ENCODE measurements around the gene CACNA1C. TPM values are rescaled to one million over a fixed set of nuclear protein-coding genes. Genes with fewer than 3 reads are reported as not detected.

The CACNA1C gene
- total RNA-seq, 2 experiments from 2014 or later, result 0.69 to 1.4 TPM

DNA sequence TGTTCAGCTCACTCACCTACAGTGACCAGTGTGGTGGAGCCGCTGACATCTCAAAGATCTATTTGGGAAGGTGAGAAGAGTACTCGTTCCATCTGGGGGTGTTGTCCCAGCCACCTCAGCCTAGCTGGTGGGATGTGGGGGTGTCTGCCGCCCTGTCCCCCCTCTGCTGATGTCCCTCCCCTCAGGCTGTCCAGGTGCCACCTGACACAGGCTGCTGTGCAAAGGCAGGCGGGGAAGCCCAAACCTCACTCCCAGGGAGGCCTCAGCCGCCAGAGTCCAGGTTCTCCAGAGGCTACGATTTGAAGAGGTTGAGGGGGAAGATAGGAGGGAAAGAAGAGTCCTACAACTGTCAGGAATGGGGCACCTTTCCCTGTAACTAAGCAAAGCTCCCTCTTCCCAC lies 690.7 kb downstream of the CACNA1C start:
- Histone ChIP-seq H3K9me3 (ENCODE audit: low read length) (no peaks in the 10 kb centered on the region), H3K27ac (ENCODE audit: low read depth, low read length, poor library complexity, severe bottlenecking) (no peak overlapping the region), H3K79me2 (ENCODE audit: insufficient read depth, low read depth, low read length) (no peaks in the 10 kb centered on the region), H3K4me1 (ENCODE audit: insufficient read depth, low read length, poor library complexity, severe bottlenecking) (no peaks in the 10 kb centered on the region), H4K20me1 (ENCODE audit: insufficient read depth, low read length) (no peaks in the 10 kb centered on the region), H2AFZ (ENCODE audit: low read length) (no peak overlapping the region), H3K36me3 (ENCODE audit: insufficient read depth, low read length) (no peaks in the 10 kb centered on the region), H3K4me2 (ENCODE audit: low read length) (no peak overlapping the region), H3K9me2 (ENCODE audit: insufficient read depth, low read length) (no peaks in the 10 kb centered on the region), H3K4me3 (ENCODE audit: low read depth, low read length, poor library complexity, severe bottlenecking) (no peak overlapping the region)
- no peak for DNase-seq (ENCODE audit: low spot score)
- no peak for TF ChIP-seq EZH2phosphoT487 (IDR thresholded peaks at IDR 0.05; ENCODE audit: borderline replicate concordance, low read depth, low read length)
- TF ChIP-seq, protein P1, sequence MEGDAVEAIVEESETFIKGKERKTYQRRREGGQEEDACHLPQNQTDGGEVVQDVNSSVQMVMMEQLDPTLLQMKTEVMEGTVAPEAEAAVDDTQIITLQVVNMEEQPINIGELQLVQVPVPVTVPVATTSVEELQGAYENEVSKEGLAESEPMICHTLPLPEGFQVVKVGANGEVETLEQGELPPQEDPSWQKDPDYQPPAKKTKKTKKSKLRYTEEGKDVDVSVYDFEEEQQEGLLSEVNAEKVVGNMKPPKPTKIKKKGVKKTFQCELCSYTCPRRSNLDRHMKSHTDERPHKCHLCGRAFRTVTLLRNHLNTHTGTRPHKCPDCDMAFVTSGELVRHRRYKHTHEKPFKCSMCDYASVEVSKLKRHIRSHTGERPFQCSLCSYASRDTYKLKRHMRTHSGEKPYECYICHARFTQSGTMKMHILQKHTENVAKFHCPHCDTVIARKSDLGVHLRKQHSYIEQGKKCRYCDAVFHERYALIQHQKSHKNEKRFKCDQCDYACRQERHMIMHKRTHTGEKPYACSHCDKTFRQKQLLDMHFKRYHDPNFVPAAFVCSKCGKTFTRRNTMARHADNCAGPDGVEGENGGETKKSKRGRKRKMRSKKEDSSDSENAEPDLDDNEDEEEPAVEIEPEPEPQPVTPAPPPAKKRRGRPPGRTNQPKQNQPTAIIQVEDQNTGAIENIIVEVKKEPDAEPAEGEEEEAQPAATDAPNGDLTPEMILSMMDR (conservative IDR thresholded peaks at IDR 0.05; ENCODE audit: low read length), result no peak
- POLR2A ChIA-PET, result no interaction called here
- intact Hi-C loops (cut with micrococcal nuclease; ENCODE audit: unreplicated experiment), result no loop called here
- BruUV-seq (replicated peaks), result no TSS peak
- CTCF ChIA-PET (ENCODE audit: unreplicated experiment), result no interaction called here

DNA sequence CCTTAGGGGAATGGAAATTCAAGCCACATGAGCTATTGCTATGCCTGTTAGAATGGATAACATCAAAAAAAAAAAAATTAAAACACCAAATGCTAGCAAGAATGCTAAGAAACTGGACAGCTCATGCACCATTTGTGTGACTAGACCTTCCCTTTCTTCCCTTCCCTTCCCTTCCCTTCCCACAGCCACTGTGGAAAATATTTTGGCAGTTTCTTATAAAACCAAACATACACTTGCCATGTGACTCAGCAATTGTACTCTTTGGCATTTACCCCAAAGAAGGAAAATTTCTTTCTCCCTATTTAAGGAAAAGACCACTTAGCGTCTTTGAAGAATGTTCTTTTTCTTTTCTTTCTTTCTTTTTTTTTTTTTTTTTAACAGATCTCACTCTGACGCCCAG lies 692.9 kb downstream of the CACNA1C start:
- no peaks in the 10 kb centered on the region for H3K79me2 ChIP-seq (ENCODE audit: insufficient read depth, low read depth, low read length)
- CTCF ChIA-PET (ENCODE audit: unreplicated experiment), result interaction anchor here (0.6 kb wide), 1 partner anchor 12 kb away, joined by 3 read pairs; no protein-coding TSS in a partner anchor
- no peak for DNase-seq (ENCODE audit: low spot score)
- H3K36me3 ChIP-seq (ENCODE audit: insufficient read depth, low read length), result no peaks in the 10 kb centered on the region
- POLR2A ChIA-PET, result interaction anchor here (0.7 kb wide), 3 partner anchors 128 to 397 kb away, joined by 3 read pairs; no protein-coding TSS in a partner anchor
- H3K27ac ChIP-seq (ENCODE audit: low read depth, low read length, poor library complexity, severe bottlenecking), result no peak overlapping the region
- no TSS peak for BruUV-seq (replicated peaks)
- no peaks in the 10 kb centered on the region for H3K9me2 ChIP-seq (ENCODE audit: insufficient read depth, low read length)
- no peak overlapping the region for H3K4me2 ChIP-seq (ENCODE audit: low read length)
- H3K4me3 ChIP-seq (ENCODE audit: low read depth, low read length, poor library complexity, severe bottlenecking), result no peak overlapping the region
- H3K9me3 ChIP-seq (ENCODE audit: low read length), result no peaks in the 10 kb centered on the region
- no peaks in the 10 kb centered on the region for H3K4me1 ChIP-seq (ENCODE audit: insufficient read depth, low read length, poor library complexity, severe bottlenecking)
- H2AFZ ChIP-seq (ENCODE audit: low read length), result no peak overlapping the region
- TF ChIP-seq, protein P1 (conservative IDR thresholded peaks at IDR 0.05; ENCODE audit: low read length), result no peak
- TF ChIP-seq EZH2phosphoT487 (IDR thresholded peaks at IDR 0.05; ENCODE audit: borderline replicate concordance, low read depth, low read length), result no peak
- intact Hi-C loops (cut with micrococcal nuclease; ENCODE audit: unreplicated experiment), result no loop called here
- no peaks in the 10 kb centered on the region for H4K20me1 ChIP-seq (ENCODE audit: insufficient read depth, low read length)

Other genes with a start within 250 kb of the CACNA1C start
- gene LRTM2, start 232.4 kb upstream of the CACNA1C start, total RNA-seq (2014; rRNA removed; shearing (Covaris generic)), result not detected in 2 replicates
- gene LRTM2, start 232.4 kb upstream of the CACNA1C start, total RNA-seq (2022), result not detected in 2 replicates
- 0.13 TPM in 1 of 2 replicates, not detected in the other for gene CACNA2D4, start 134.3 kb upstream of the CACNA1C start, total RNA-seq (2014; rRNA removed; shearing (Covaris generic))
- gene CACNA2D4, start 134.3 kb upstream of the CACNA1C start, total RNA-seq (2022), result 0.41 TPM in 1 of 2 replicates, not detected in the other
- gene DCP1B, start 48.5 kb upstream of the CACNA1C start, total RNA-seq (2014; rRNA removed; shearing (Covaris generic)), result 10.3 and 15.5 TPM in 2 replicates
- 14.2 and 16.9 TPM in 2 replicates for gene DCP1B, start 48.5 kb upstream of the CACNA1C start, total RNA-seq (2022)